COR-L47 (cell line): ENCODE measurements around the gene ACYP1.

ENCODE experiments used
- DNase-seq: peaks from one replicate; lab custom pipeline; 2025; lab: John Stamatoyannopoulos, UW

ACYP1 gene

GRCh38 chr14:75063491-75064204, at the start of gene ACYP1:
Gene ACYP1 (minus strand): TSS chr14:75064024. CDS start chr14:75063553, 471 bp downstream.
- DNase-seq, result peak; percentile 92

- no peak for DNase-seq
These were observed 46.1 kb upstream of the ACYP1 start for GRCh38 chr14:75109877-75110276.

GRCh38 chr14:75107186-75107585, 43.4 kb upstream of the ACYP1 start:
- no peak for DNase-seq

- no peak for DNase-seq
These were observed 37.7 kb upstream of the ACYP1 start for GRCh38 chr14:75101491-75101890.

GRCh38 chr14:75098682-75099081, 34.9 kb upstream of the ACYP1 start:
- DNase-seq, result no peak

- no peak for DNase-seq
These were observed 34.4 kb upstream of the ACYP1 start for GRCh38 chr14:75098212-75098611.

- no peak for DNase-seq
These were observed 33.1 kb upstream of the ACYP1 start for GRCh38 chr14:75096959-75097358.

GRCh38 chr14:75095690-75096089, 31.9 kb upstream of the ACYP1 start:
- DNase-seq, result no peak

GRCh38 chr14:75094896-75095295, 31.1 kb upstream of the ACYP1 start:
- DNase-seq, result no peak

GRCh38 chr14:75092698-75093097, 28.9 kb upstream of the ACYP1 start:
- DNase-seq, result no peak

GRCh38 chr14:75091251-75091650, 27.4 kb upstream of the ACYP1 start:
- DNase-seq, result no peak

- no peak for DNase-seq
These were observed 26.5 kb upstream of the ACYP1 start for GRCh38 chr14:75090353-75090752.

GRCh38 chr14:75088566-75089373, 24.9 kb upstream of the ACYP1 start:
- peak; percentile 28 for DNase-seq

GRCh38 chr14:75088153-75088552, 24.3 kb upstream of the ACYP1 start:
- DNase-seq, result no peak

- peak; percentile 15 for DNase-seq
These were observed 20.7 kb upstream of the ACYP1 start for GRCh38 chr14:75084513-75084912.

GRCh38 chr14:75083271-75083670, 19.4 kb upstream of the ACYP1 start:
- no peak for DNase-seq

GRCh38 chr14:75081660-75082229, 17.9 kb upstream of the ACYP1 start:
- DNase-seq, result no peak

- DNase-seq, result no peak
These were observed 15.7 kb upstream of the ACYP1 start for GRCh38 chr14:75079521-75079920.

GRCh38 chr14:75077794-75078193, 14.0 kb upstream of the ACYP1 start:
- no peak for DNase-seq

- DNase-seq, result no peak
These were observed 6.6 kb upstream of the ACYP1 start for GRCh38 chr14:75070383-75070782.

- DNase-seq, result no peak
These were observed 6.0 kb upstream of the ACYP1 start for GRCh38 chr14:75069811-75070145.

- DNase-seq, result peak; percentile 88
These were observed 5.4 kb upstream of the ACYP1 start, which contains the start of gene ZC2HC1C for GRCh38 chr14:75069121-75069810. Gene ZC2HC1C (plus strand): TSS chr14:75069641. CDS start chr14:75070574, 933 bp downstream.
